PC-9 (cell line): Measurements from ENCODE around the gene TRAF3. TPM values are rescaled to one million over a fixed set of nuclear protein-coding genes. Genes with fewer than 3 reads are reported as not detected.

Experiments
- BruUV-seq: library from RNA; stranded (reverse); fragments of 400-500 nt; replicated peaks from 2 replicates; lab custom pipeline; 2021; lab: Mats Ljungman, UMichigan
- CTCF ChIA-PET: fragments of 300-600 bp; sonication (Branson Sonifier 250); formaldehyde crosslinking; loops from one replicate; lab custom pipeline; 2022; ENCODE audit warnings: antibody characterized with exemption; lab: Charles Lee
- POLR2A ChIA-PET: fragments of 300-600 bp; sonication (Branson Sonifier 250); formaldehyde crosslinking; loops from one replicate; lab custom pipeline; 2022; ENCODE audit warnings: antibody characterized with exemption; ENCODE audit not compliant: unreplicated experiment; lab: Charles Lee
- DNase-seq, 2 experiments: peaks; one replicate each; pipeline versions ENCODE4 v3.0.0 to v3.0.0-alpha.2; 2015 to 2022; ENCODE audit warnings: mixed read lengths in 1 of 2
- H2AFZ ChIP-seq: fragments of 200-600 bp; sonication (generic); 2 replicates; pipeline ENCODE4 v1.8.1; 2017; ENCODE audit warnings: antibody characterized with exemption
- H3F3A ChIP-seq: fragments of 200-600 bp; sonication (generic); 2 replicates; pipeline ENCODE4 v1.8.1; 2017; ENCODE audit warnings: antibody characterized with exemption, mild to moderate bottlenecking, low read depth; ENCODE audit not compliant: insufficient read depth
- H3K27ac ChIP-seq: fragments of 200-600 bp; sonication (generic); 2 replicates; pipeline ENCODE4 v1.6.1; 2016; ENCODE audit warnings: mixed run types
- H3K27me3 ChIP-seq: fragments of 200-600 bp; sonication (generic); 2 replicates; pipeline ENCODE4 v1.6.1; 2016; ENCODE audit warnings: low read depth, mixed run types; ENCODE audit not compliant: insufficient read depth
- H3K36me3 ChIP-seq: fragments of 200-600 bp; sonication (generic); 2 replicates; pipeline ENCODE4 v1.6.1; 2016; ENCODE audit warnings: low read depth, mixed run types
- H3K4me1 ChIP-seq: fragments of 200-600 bp; sonication (generic); replicated peaks from 2 replicates; pipeline ENCODE4 v1.6.1; 2016; ENCODE audit warnings: mixed run types; ENCODE audit not compliant: insufficient read depth
- H3K4me2 ChIP-seq: fragments of 200-600 bp; sonication (generic); 2 replicates; pipeline ENCODE4 v1.6.1; 2017; ENCODE audit warnings: mixed run types
- H3K4me3 ChIP-seq: fragments of 200-600 bp; sonication (generic); 2 replicates; pipeline ENCODE4 v1.6.1; 2016; ENCODE audit warnings: mixed run types
- H3K79me2 ChIP-seq: fragments of 200-600 bp; sonication (generic); 2 replicates; pipeline ENCODE4 v1.6.1; 2017; ENCODE audit warnings: low read depth, mixed run types
- H3K9me2 ChIP-seq: fragments of 200-600 bp; sonication (generic); 2 replicates; pipeline ENCODE4 v1.8.1; 2017; ENCODE audit warnings: mild to moderate bottlenecking; ENCODE audit not compliant: insufficient read depth
- H3K9me3 ChIP-seq: fragments of 200-600 bp; sonication (generic); 2 replicates; pipeline ENCODE4 v1.8.1; 2016; ENCODE audit warnings: low read depth; ENCODE audit not compliant: insufficient read depth
- H4K20me1 ChIP-seq: fragments of 200-600 bp; sonication (generic); 2 replicates; pipeline ENCODE4 v1.8.1; 2017; ENCODE audit not compliant: insufficient read depth
- CTCF ChIP-seq: fragments of 200-600 bp; sonication (generic); conservative IDR thresholded peaks from 2 replicates; pipeline ENCODE4 v1.6.1; 2017; ENCODE audit warnings: mixed run types, antibody characterized with exemption, mild to moderate bottlenecking, moderate library complexity
- EZH2 ChIP-seq: fragments of 200-600 bp; sonication (generic); IDR thresholded peaks from 2 replicates; pipeline ENCODE4 v1.8.0; 2017; ENCODE audit warnings: antibody characterized with exemption, low read depth
- intact Hi-C: fragments of 100-400 bp; cut with micrococcal nuclease; formaldehyde crosslinking; loops from one replicate; pipeline ENCODE4 v1.10.0; 2022; ENCODE audit not compliant: unreplicated experiment
- total RNA-seq: library from RNA; stranded (reverse); gene quantifications from 2 replicates; pipeline ENCODE4 v1.2.3, GENCODE V29; 2021

TRAF3 gene
- total RNA-seq, 1 experiment from 2014 or later = 41.3 TPM

- DNase-seq = no peak
- H3K9me2 ChIP-seq = no peaks in the 10 kb centered on the region
- no TSS peak for BruUV-seq
- no peaks in the 10 kb centered on the region for H3K36me3 ChIP-seq
- H3F3A ChIP-seq = peaks cover 10% of the 10 kb centered on the region
- no peak overlapping the region for H3K27ac ChIP-seq
- no peak overlapping the region for H2AFZ ChIP-seq
- TF ChIP-seq EZH2 (no peak), CTCF (no peak)
- no peaks in the 10 kb centered on the region for H4K20me1 ChIP-seq
- intact Hi-C loops = no loop called here
- no peaks in the 10 kb centered on the region for H3K9me3 ChIP-seq
- no peaks in the 10 kb centered on the region for H3K27me3 ChIP-seq
- CTCF ChIA-PET = no interaction called here
- peaks cover 87% of the 10 kb centered on the region for H3K79me2 ChIP-seq
- H3K4me2 ChIP-seq = no peak overlapping the region
- peaks cover 16% of the 10 kb centered on the region for H3K4me1 ChIP-seq
- H3K4me3 ChIP-seq = no peak overlapping the region
- POLR2A ChIA-PET = no interaction called here
These were observed 16.5 kb downstream of the TRAF3 start for GRCh38 chr14:102793531-102794328.

- peak overlapping the region; percentile 57; the same call in 1 of the 2 replicates for H2AFZ ChIP-seq
- peaks cover 84% of the 10 kb centered on the region for H3K79me2 ChIP-seq
- no peaks in the 10 kb centered on the region for H3K9me3 ChIP-seq
- peaks cover 16% of the 10 kb centered on the region for H3K4me1 ChIP-seq
- H3K4me2 ChIP-seq = peak overlapping the region; percentile 64
- no peak for TF ChIP-seq EZH2
- no peak for TF ChIP-seq CTCF
- no peaks in the 10 kb centered on the region for H3K9me2 ChIP-seq
- no peaks in the 10 kb centered on the region for H3K36me3 ChIP-seq
- CTCF ChIA-PET = no interaction called here
- BruUV-seq = TSS peak; percentile 22
- H4K20me1 ChIP-seq = 0 out of 2 replicates have a peak, but pooled peaks cover under 1% of the 10 kb centered on the region
- peaks cover 10% of the 10 kb centered on the region for H3F3A ChIP-seq
- intact Hi-C loops = no loop called here
- peak; percentile 69 to 89 for DNase-seq
- peak overlapping the region; percentile 57 for H3K27ac ChIP-seq
- H3K4me3 ChIP-seq = peak overlapping the region; percentile 3; the same call in 1 of the 2 replicates
- POLR2A ChIA-PET = interaction anchor here (0.6 kb wide), 4 partner anchors 36 to 1209 kb away, joined by 3 to 5 read pairs (median 4); no protein-coding TSS in a partner anchor
- H3K27me3 ChIP-seq = no peaks in the 10 kb centered on the region
These were observed 18.0 kb downstream of the TRAF3 start for GRCh38 chr14:102795060-102795925.

- Histone ChIP-seq H3K79me2 (peaks cover 73% of the 10 kb centered on the region), H3K27me3 (no peaks in the 10 kb centered on the region), H2AFZ (no peak overlapping the region), H3K4me3 (no peak overlapping the region), H3K4me1 (peaks cover 16% of the 10 kb centered on the region), H3K36me3 (no peaks in the 10 kb centered on the region), H3K27ac (no peak overlapping the region), H4K20me1 (0 out of 2 replicates have a peak, but pooled peaks cover 3% of the 10 kb centered on the region), H3K4me2 (no peak overlapping the region), H3F3A (peaks cover 10% of the 10 kb centered on the region), H3K9me3 (no peaks in the 10 kb centered on the region), H3K9me2 (no peaks in the 10 kb centered on the region)
- TF ChIP-seq EZH2 (no peak), CTCF (no peak)
- BruUV-seq = no TSS peak
- POLR2A ChIA-PET = no interaction called here
- CTCF ChIA-PET = interaction anchor here (0.7 kb wide), 1 partner anchor 186 kb away, joined by 4 read pairs; no protein-coding TSS in a partner anchor
- no peak for DNase-seq
- intact Hi-C loops = no loop called here
These were observed 19.5 kb downstream of the TRAF3 start for GRCh38 chr14:102796661-102797190.
